Activated CD8-positive, alpha-beta memory T cell treated with anti-CD3 and anti-CD28 coated beads, Interleukin-2, amount 10 ng/mL, durations not matched to agents 7 days and 5 days (primary cell): ENCODE measurements around the gene DDHD1. TPM values are rescaled to one million over a fixed set of nuclear protein-coding genes. Genes with fewer than 3 reads are reported as not detected.

Experiments
- ATAC-seq: fragments of 150-1000 bp; cut with Tn5 transposase; one replicate; pipeline ENCODE4 v1.10.0; 2021; ENCODE audit warnings: moderate library complexity
- CTCF ChIA-PET: fragments of 350-600 bp; sonication (Branson Sonifier 250); formaldehyde crosslinking; loops from one replicate; lab custom pipeline; 2021; ENCODE audit warnings: antibody characterized with exemption; lab: Charles Lee
- DNase-seq: peaks from one replicate; pipeline ENCODE4 v3.0.0-alpha.2; 2020
- H3K27ac Mint-ChIP-seq: one replicate; pipeline ENCODE4 v1.8.0; 2021; ENCODE audit warnings: mild to moderate bottlenecking, mixed read lengths
- H3K27me3 Mint-ChIP-seq: one replicate; pipeline ENCODE4 v1.8.0; 2021; ENCODE audit warnings: mixed read lengths
- H3K36me3 Mint-ChIP-seq: one replicate; pipeline ENCODE4 v1.8.0; 2021; ENCODE audit warnings: mild to moderate bottlenecking, mixed read lengths
- H3K4me1 Mint-ChIP-seq: one replicate; pipeline ENCODE4 v1.8.0; 2021; ENCODE audit warnings: mixed read lengths
- H3K4me3 Mint-ChIP-seq: one replicate; pipeline ENCODE4 v1.8.0; 2021; ENCODE audit warnings: mild to moderate bottlenecking, moderate library complexity, mixed read lengths
- H3K9me3 Mint-ChIP-seq: one replicate; pipeline ENCODE4 v1.8.0; 2022; ENCODE audit warnings: low read depth, mixed read lengths
- total RNA-seq, 2 experiments: library from RNA; stranded (reverse); gene quantifications; one replicate each; pipeline ENCODE4 v1.2.3, GENCODE V29; 2021

DDHD1 gene
- total RNA-seq, 2 experiments from 2014 or later = 70.7 to 80.5 TPM

DNA sequence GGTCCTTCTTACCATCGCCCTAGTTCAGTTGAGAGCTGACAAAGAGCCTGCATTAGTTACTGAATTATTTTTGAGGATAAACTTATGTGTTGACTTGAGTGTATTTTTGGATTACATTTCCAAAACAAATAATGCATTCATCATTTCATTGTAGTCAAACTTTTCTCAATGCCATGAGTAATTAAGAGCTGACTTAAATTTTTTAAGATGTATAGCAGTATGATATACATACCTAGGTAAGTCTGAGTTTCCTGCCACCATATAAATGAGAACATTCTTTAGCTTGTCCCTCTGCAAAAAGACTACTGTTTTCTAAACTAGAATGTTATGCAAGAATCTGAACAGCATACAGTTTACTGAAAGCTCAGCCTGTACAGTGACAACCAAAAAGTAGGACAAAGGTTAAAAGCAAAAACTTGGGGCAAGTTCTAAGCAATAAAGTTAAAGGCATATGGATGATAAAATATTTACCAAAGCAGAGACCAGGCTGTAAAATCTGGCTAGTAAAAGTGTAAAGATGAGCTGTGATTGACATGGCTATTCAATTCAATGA, 120.2 kb downstream of the DDHD1 start:
- ATAC-seq (no peak), DNase-seq (no peak)
- Mint-ChIP-seq H3K4me3 (no peak overlapping the region), H3K27me3 (no peaks in the 10 kb centered on the region), H3K4me1 (peaks cover 20% of the 10 kb centered on the region), H3K9me3 (peaks cover 2% of the 10 kb centered on the region), H3K27ac (no peak overlapping the region), H3K36me3 (peaks cover 53% of the 10 kb centered on the region)
- CTCF ChIA-PET = no interaction called here

GRCh38 chr14:53032161-53032803, 120.8 kb downstream of the DDHD1 start:
- no peak for ATAC-seq
- Mint-ChIP-seq H3K4me3 (no peak overlapping the region), H3K27me3 (no peaks in the 10 kb centered on the region), H3K36me3 (peaks cover 48% of the 10 kb centered on the region), H3K9me3 (peaks cover 2% of the 10 kb centered on the region), H3K27ac (no peak overlapping the region), H3K4me1 (peaks cover 26% of the 10 kb centered on the region)
- CTCF ChIA-PET = no interaction called here
- DNase-seq = no peak

GRCh38 chr14:53027562-53027961, 125.6 kb downstream of the DDHD1 start:
- H3K27ac Mint-ChIP-seq = peak overlapping the region; percentile 40
- peaks cover 2% of the 10 kb centered on the region for H3K9me3 Mint-ChIP-seq
- H3K4me1 Mint-ChIP-seq = peaks cover 30% of the 10 kb centered on the region
- no peaks in the 10 kb centered on the region for H3K27me3 Mint-ChIP-seq
- DNase-seq (no peak), ATAC-seq (no peak)
- CTCF ChIA-PET = no interaction called here
- H3K36me3 Mint-ChIP-seq = peaks cover 25% of the 10 kb centered on the region
- no peak overlapping the region for H3K4me3 Mint-ChIP-seq

- Mint-ChIP-seq H3K4me1 (peaks cover 30% of the 10 kb centered on the region), H3K36me3 (peaks cover 22% of the 10 kb centered on the region), H3K4me3 (no peak overlapping the region), H3K27me3 (no peaks in the 10 kb centered on the region), H3K27ac (no peak overlapping the region), H3K9me3 (peaks cover 2% of the 10 kb centered on the region)
- ATAC-seq = no peak
- CTCF ChIA-PET = no interaction called here
- DNase-seq = no peak
Observed at GRCh38 chr14:53027041-53027440, 126.1 kb downstream of the DDHD1 start.

DNA sequence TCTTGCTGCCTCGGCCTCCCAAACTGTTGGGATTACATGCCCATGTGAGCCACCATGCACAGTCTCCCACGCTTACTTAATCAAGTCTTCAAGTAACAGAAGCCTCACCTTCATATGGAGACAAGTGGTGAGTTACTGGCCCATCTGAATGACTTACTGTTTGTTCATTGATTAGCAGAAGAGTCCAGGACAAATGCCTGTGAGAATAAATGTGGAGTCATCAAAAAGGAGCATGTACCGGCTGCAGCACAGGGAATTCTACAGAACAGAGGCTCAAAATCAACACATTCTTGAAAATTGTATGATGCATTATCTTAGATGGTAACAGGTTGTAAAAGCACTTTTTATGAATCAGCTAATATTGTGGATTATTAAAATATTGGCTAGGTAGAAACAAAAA, 129.8 kb downstream of the DDHD1 start:
- no peak overlapping the region for H3K4me3 Mint-ChIP-seq
- peaks cover 13% of the 10 kb centered on the region for H3K4me1 Mint-ChIP-seq
- ATAC-seq = no peak
- no peak for DNase-seq
- CTCF ChIA-PET = no interaction called here
- H3K9me3 Mint-ChIP-seq = no peaks in the 10 kb centered on the region
- peaks cover 5% of the 10 kb centered on the region for H3K36me3 Mint-ChIP-seq
- H3K27me3 Mint-ChIP-seq = no peaks in the 10 kb centered on the region
- H3K27ac Mint-ChIP-seq = no peak overlapping the region

DNA sequence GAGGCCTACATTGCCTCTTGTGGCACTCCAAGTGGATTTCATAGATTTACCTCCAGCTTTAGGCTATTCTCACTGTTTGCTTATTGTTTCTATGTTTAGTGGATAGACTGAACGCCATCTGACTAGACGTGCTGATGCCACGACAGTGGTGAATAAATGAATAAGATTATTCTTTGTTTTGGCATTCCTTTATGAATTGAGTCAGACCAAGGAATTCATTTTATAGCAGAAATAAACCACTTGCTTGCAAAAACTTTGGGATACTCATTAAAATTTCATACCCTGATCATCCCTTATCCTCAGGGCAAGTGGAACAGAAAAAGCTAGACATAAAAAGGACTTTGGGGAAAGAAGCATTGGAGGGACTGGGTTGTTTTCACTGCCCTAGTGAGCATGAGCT, 130.5 kb downstream of the DDHD1 start:
- H3K9me3 Mint-ChIP-seq = no peaks in the 10 kb centered on the region

DNA sequence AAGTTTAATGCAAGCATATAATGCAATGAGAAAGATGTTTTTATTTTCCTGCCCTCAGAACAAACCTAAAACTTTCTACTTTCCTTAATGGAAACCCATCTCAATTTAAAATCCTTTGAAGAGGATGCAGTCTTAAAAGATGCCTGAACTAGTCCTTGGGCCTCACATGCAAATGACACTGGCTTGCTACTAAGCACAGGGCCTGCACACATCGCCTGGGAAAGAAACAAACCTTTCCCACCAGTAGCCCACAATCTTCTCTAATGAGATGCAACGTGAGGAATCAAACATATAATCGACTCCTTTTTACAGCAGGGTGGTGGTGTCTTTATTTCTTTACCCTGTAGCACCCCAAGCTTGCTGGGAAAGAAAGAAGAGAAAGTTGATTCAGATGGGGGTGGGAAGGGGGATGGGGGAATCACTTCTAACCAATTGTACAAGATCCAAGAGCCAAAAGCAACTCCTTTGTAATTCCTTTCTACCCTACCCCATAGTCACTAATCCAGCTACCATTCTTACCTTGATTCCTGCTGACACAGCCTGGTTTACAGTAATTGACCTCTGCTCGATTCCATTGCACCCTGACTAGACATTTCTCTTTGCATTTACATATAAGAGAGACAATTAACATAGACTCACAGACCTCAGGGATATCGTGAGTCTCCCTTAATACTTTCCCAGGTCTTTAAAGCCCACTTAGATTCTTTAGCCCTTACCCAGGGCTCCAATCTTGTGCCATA, 132.8 kb downstream of the DDHD1 start:
- Mint-ChIP-seq H3K4me3 (no peak overlapping the region), H3K4me1 (no peaks in the 10 kb centered on the region), H3K9me3 (no peaks in the 10 kb centered on the region), H3K27me3 (no peaks in the 10 kb centered on the region), H3K27ac (no peak overlapping the region), H3K36me3 (peaks cover 2% of the 10 kb centered on the region)
- DNase-seq (no peak), ATAC-seq (no peak)
- CTCF ChIA-PET = interaction anchor here (1.0 kb wide), 1 partner anchor 276 kb away, joined by 3 read pairs; no protein-coding TSS in a partner anchor

More for the DNA sequence above, 130.5 kb downstream of the DDHD1 start:
- H3K27ac Mint-ChIP-seq = no peak overlapping the region
- ATAC-seq = no peak
- H3K4me3 Mint-ChIP-seq = no peak overlapping the region
- H3K36me3 Mint-ChIP-seq = peaks cover 3% of the 10 kb centered on the region
- H3K4me1 Mint-ChIP-seq = peaks cover 7% of the 10 kb centered on the region
- no peaks in the 10 kb centered on the region for H3K27me3 Mint-ChIP-seq
- DNase-seq = no peak
- CTCF ChIA-PET = interaction anchor here (0.7 kb wide), 1 partner anchor 21 kb away, joined by 3 read pairs; no protein-coding TSS in a partner anchor

GRCh38 chr14:53019406-53019805, 133.7 kb downstream of the DDHD1 start:
- no peak overlapping the region for H3K4me3 Mint-ChIP-seq
- DNase-seq (no peak), ATAC-seq (no peak)
- CTCF ChIA-PET = no interaction called here
- no peak overlapping the region for H3K27ac Mint-ChIP-seq
- H3K27me3 Mint-ChIP-seq = no peaks in the 10 kb centered on the region
- H3K36me3 Mint-ChIP-seq = peaks cover 2% of the 10 kb centered on the region
- H3K4me1 Mint-ChIP-seq = no peaks in the 10 kb centered on the region
- H3K9me3 Mint-ChIP-seq = no peaks in the 10 kb centered on the region

DNA sequence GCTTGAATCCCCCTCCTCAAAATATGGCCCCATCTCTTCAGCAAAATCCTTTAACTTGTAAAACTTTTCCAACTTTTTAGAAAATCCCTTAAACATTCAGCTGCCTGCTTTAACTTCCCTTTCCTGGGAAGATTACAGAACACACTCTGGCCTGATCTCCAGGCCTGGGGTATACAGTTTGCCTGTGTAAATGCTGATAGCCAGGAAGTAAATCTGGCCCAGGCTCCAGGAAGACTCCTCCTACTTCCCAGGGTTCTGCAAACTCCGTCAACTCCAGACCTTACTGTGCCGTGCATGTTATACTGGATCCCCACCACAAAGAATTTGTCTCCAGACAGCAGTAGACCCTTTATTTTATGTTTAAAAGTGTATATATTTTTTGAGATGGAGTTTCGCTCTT, 135.3 kb downstream of the DDHD1 start:
- H3K27ac Mint-ChIP-seq = no peak overlapping the region

GRCh38 chr14:53016919-53017318, 136.2 kb downstream of the DDHD1 start:
- no peak for ATAC-seq
- Mint-ChIP-seq H3K4me1 (no peaks in the 10 kb centered on the region), H3K9me3 (no peaks in the 10 kb centered on the region), H3K27ac (no peak overlapping the region), H3K27me3 (peaks cover 6% of the 10 kb centered on the region), H3K36me3 (peaks cover 2% of the 10 kb centered on the region), H3K4me3 (no peak overlapping the region)
- CTCF ChIA-PET = no interaction called here
- DNase-seq = no peak

More for the DNA sequence above, 135.3 kb downstream of the DDHD1 start:
- Mint-ChIP-seq H3K9me3 (no peaks in the 10 kb centered on the region), H3K4me1 (no peaks in the 10 kb centered on the region), H3K27me3 (peaks cover 6% of the 10 kb centered on the region), H3K4me3 (no peak overlapping the region), H3K36me3 (peaks cover 2% of the 10 kb centered on the region)
- ATAC-seq (no peak), DNase-seq (no peak)
- CTCF ChIA-PET = no interaction called here

DNA sequence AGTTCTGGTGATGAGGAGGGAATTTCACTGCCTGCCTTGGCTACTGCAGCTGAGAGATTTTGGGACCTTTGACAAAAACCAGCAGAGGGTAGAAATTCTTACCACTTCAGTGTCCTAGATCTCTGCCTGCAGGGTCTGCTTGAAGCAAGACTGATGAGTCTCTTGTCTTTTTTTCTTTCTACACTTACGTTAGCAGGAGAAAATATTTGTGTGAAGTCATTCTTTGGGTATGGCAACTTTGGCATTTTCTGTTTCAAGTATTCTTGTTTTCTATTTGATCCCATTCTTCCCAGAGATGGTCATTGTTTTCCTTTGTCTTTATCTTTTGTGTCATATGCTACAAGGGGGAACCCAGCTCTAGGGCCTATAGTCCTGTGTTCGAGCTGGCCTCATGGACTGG, 136.6 kb downstream of the DDHD1 start:
- H3K4me1 Mint-ChIP-seq = no peaks in the 10 kb centered on the region
- no peaks in the 10 kb centered on the region for H3K9me3 Mint-ChIP-seq
- peaks cover 6% of the 10 kb centered on the region for H3K27me3 Mint-ChIP-seq
- ATAC-seq = no peak
- H3K36me3 Mint-ChIP-seq = peaks cover 2% of the 10 kb centered on the region
- no peak for DNase-seq
- CTCF ChIA-PET = no interaction called here
- H3K27ac Mint-ChIP-seq = no peak overlapping the region
- no peak overlapping the region for H3K4me3 Mint-ChIP-seq

DNA sequence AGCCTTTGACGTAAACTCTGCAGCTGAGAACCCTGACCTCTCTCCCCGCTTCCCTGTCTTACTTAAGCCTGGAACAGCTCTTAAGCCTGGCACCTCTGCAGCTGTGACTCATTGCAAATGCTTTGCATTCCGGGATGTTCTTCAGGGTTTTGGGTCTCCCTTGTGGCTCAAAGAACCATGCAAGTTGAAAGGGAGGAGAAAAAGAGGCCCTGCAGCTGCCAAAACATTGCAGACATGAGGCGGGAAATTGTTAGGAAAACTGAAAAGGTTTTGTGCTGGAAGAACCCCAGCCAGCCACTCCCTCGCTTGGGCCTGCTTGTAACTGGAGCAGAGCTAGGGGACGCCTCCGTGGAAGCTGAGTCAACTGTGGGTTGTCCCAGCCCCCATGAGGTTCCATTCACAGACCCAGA, 142.1 kb downstream of the DDHD1 start:
- Mint-ChIP-seq H3K36me3 (no peaks in the 10 kb centered on the region), H3K4me3 (no peak overlapping the region), H3K9me3 (no peaks in the 10 kb centered on the region), H3K4me1 (no peaks in the 10 kb centered on the region), H3K27me3 (peaks cover 6% of the 10 kb centered on the region), H3K27ac (no peak overlapping the region)
- DNase-seq (no peak), ATAC-seq (no peak)
- CTCF ChIA-PET = interaction anchor here (1.7 kb wide), 1 partner anchor 8 kb away, joined by 4 read pairs; no protein-coding TSS in a partner anchor

DNA sequence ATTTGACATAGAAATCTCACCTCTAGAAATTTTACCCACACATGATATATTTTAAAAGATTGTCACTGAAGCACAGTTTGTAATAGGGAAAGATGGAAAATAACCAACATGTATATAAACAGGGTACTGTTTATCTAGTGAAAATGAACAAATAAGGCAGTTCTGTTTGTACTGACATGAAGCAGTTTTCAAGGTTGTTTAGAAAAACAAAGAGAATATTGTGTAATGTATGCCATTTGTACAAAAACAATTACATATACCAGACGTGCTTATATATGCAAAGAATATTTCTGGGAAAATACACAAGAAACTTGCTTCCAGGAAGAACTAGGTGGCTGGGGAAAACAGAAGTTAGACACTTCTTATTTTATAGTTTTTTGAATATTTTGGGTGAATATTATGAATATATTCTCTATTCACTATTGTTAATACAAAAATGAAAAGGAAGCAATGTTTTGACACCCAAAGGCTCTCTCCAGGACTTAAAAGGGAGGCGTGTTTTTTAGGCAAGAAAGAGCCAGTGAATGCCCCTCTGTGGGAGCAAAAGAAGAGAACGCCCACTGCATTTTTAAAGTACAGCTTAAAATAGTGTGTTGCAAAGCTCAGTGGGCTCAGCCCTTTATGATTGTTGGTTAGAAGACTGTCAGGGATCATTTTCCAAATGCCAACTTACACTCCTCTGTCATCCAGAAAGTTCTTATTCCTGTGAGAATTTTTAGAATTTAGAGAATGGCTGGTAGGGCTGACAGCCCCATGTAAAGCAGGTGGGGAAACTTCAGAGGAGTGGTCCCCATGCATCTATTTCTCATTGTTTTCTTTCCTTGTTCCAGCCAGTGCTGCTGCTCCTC, 142.7 kb downstream of the DDHD1 start:
- Mint-ChIP-seq H3K27me3 (peaks cover 6% of the 10 kb centered on the region), H3K36me3 (no peaks in the 10 kb centered on the region), H3K9me3 (no peaks in the 10 kb centered on the region), H3K27ac (no peak overlapping the region), H3K4me3 (no peak overlapping the region), H3K4me1 (no peaks in the 10 kb centered on the region)
- ATAC-seq (no peak), DNase-seq (no peak)
- CTCF ChIA-PET = interaction anchor here (1.7 kb wide), 1 partner anchor 8 kb away, joined by 4 read pairs; no protein-coding TSS in a partner anchor
